HL-60 (cell line): ENCODE data around the gene KIR3DL3.
"Not testable (repeated sequence)": the region's sequence is repeated elsewhere in the genome, so short reads cannot be mapped to it uniquely, and the experiment has no call there.

ENCODE experiments used
- DNase-seq, 2 experiments: peaks; one replicate each; pipeline ENCODE4 v3.0.0-alpha.2; 2010 to 2020; ENCODE audit warnings: low read depth in 1 of 2, low spot score in 1 of 2
- H3K27ac ChIP-seq: fragments of 250-450 bp; sonication (Bioruptor Pico); replicated peaks from 2 replicates; pipeline ENCODE4 v1.5.1; 2020; ENCODE audit warnings: mild to moderate bottlenecking, moderate library complexity
- H3K27me3 ChIP-seq: fragments of 250-450 bp; sonication (Bioruptor Pico); 2 replicates; pipeline ENCODE4 v1.5.1; 2021; ENCODE audit warnings: mild to moderate bottlenecking, moderate library complexity; ENCODE audit not compliant: insufficient read depth, poor library complexity, severe bottlenecking
- H3K4me3 ChIP-seq: replicated peaks from 2 replicates; pipeline ENCODE4 v1.5.1; 2011; ENCODE audit warnings: mild to moderate bottlenecking, control low read depth, low read length; ENCODE audit not compliant: insufficient read depth
- GABPA ChIP-seq: IDR thresholded peaks from 2 replicates; pipeline ENCODE4 v1.6.1; 2012; ENCODE audit warnings: low read depth
- POLR2AphosphoS5 ChIP-seq: IDR thresholded peaks from 2 replicates; pipeline ENCODE4 v1.6.1; 2012; ENCODE audit warnings: low read depth
- SPI1 ChIP-seq: IDR thresholded peaks from 2 replicates; pipeline ENCODE4 v1.6.1; 2012; ENCODE audit warnings: low read depth, mild to moderate bottlenecking, borderline replicate concordance
- long read RNA-seq: library from polyadenylated mRNA; unstranded; transcript quantifications from one replicate; pipeline ENCODE4 v2.0.0, GENCODE V29; 2020
- TF ChIP-seq, protein P1 (sequence below): IDR thresholded peaks from one replicate; pipeline ENCODE4 v1.5.1; 2011; ENCODE audit warnings: low read length, control low read depth, inconsistent platforms; ENCODE audit not compliant: insufficient read depth
- TF ChIP-seq, protein P2 (sequence below): IDR thresholded peaks from 2 replicates; pipeline ENCODE4 v1.6.1; 2012; ENCODE audit warnings: low read depth; ENCODE audit not compliant: insufficient replicate concordance

KIR3DL3 gene
- long read RNA-seq: 0 reads

DNA sequence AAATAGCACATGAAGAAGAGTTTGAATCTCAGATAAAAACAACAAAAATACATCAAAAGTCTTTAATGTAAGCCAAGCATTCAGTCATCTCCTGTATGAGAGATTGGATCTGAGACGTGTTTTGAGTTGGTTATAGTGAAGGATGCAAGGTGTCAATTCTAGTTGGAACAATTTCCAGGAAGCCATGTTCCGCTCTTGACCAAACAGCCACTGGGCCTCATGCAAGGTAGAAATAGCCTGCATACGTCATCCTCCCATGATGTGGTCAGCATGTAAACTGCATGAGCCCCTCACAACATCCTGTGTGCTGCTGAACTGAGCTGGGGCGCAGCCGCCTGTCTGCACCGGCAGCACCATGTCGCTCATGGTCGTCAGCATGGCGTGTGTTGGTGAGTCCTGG, at the start of gene KIR3DL3:
TSS of gene KIR3DL3 (plus strand) at position 301 of the 400 bp plus-strand sequence. CDS start at position 356, 55 bp downstream.
- Histone ChIP-seq H3K27me3 (no peaks in the 10 kb centered on the region), H3K27ac (no peak within 1 kb of the TSS), H3K4me3 (no peak within 1 kb of the TSS)
- TF ChIP-seq SPI1: no peak
- TF ChIP-seq, protein P1, sequence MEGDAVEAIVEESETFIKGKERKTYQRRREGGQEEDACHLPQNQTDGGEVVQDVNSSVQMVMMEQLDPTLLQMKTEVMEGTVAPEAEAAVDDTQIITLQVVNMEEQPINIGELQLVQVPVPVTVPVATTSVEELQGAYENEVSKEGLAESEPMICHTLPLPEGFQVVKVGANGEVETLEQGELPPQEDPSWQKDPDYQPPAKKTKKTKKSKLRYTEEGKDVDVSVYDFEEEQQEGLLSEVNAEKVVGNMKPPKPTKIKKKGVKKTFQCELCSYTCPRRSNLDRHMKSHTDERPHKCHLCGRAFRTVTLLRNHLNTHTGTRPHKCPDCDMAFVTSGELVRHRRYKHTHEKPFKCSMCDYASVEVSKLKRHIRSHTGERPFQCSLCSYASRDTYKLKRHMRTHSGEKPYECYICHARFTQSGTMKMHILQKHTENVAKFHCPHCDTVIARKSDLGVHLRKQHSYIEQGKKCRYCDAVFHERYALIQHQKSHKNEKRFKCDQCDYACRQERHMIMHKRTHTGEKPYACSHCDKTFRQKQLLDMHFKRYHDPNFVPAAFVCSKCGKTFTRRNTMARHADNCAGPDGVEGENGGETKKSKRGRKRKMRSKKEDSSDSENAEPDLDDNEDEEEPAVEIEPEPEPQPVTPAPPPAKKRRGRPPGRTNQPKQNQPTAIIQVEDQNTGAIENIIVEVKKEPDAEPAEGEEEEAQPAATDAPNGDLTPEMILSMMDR: no peak
- no peak for TF ChIP-seq POLR2AphosphoS5
- TF ChIP-seq, protein P2, sequence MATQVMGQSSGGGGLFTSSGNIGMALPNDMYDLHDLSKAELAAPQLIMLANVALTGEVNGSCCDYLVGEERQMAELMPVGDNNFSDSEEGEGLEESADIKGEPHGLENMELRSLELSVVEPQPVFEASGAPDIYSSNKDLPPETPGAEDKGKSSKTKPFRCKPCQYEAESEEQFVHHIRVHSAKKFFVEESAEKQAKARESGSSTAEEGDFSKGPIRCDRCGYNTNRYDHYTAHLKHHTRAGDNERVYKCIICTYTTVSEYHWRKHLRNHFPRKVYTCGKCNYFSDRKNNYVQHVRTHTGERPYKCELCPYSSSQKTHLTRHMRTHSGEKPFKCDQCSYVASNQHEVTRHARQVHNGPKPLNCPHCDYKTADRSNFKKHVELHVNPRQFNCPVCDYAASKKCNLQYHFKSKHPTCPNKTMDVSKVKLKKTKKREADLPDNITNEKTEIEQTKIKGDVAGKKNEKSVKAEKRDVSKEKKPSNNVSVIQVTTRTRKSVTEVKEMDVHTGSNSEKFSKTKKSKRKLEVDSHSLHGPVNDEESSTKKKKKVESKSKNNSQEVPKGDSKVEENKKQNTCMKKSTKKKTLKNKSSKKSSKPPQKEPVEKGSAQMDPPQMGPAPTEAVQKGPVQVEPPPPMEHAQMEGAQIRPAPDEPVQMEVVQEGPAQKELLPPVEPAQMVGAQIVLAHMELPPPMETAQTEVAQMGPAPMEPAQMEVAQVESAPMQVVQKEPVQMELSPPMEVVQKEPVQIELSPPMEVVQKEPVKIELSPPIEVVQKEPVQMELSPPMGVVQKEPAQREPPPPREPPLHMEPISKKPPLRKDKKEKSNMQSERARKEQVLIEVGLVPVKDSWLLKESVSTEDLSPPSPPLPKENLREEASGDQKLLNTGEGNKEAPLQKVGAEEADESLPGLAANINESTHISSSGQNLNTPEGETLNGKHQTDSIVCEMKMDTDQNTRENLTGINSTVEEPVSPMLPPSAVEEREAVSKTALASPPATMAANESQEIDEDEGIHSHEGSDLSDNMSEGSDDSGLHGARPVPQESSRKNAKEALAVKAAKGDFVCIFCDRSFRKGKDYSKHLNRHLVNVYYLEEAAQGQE: no peak
- DNase-seq: no peak

DNA sequence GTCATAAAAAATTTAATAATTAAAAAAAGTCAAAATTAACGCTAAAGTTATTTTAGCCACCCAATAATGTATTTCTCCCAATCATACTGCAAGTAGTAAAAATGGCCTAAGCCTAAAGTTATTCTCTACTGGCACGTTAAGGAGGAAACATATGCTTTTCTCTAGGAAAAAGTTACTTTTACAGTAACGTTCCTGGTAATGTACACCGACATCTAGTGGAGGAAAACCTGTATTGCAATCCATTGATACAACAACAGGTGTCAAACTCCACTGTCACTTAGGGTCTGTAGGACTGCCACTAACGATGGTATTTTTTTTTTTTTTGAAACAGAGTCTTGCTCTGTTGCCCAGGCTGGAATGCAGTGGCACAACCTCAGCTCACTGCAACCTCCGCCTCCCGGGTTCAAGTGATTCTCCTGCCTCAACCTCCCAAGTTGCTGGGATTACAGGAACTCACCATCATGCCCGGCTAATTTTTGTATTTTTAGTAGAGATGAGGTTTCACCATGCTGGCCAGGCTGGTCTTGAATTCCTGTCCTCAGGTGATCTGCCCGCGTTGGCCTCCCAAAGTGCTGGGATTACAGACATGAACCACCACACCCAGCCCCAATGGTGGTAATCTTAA, 47.9 kb upstream of the KIR3DL3 start:
- TF ChIP-seq, protein P1: peak; percentile 64
- not testable (repeated sequence) for H3K27ac ChIP-seq, H3K4me3 ChIP-seq, H3K27me3 ChIP-seq
- peak; percentile 25 to 31 for DNase-seq

DNA sequence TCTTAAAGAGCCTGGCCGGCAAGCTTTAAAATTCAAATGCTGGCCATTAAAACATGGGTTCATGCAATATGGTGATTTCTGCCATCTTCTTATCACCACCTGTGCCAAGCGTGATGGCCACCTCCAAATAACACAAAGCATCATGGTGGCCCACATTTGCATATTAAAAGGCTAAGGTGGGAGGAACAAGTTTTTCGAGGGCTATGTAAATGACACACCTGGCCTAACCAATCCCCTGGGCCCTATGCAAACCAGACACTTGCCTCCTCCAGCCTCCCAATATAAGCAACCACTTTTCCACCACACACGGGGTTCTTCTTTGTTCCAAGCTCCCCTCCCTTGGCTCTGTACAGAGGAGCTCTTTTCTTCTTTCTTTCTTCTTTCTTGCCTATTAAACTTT, 47.0 kb upstream of the KIR3DL3 start:
- TF ChIP-seq, protein P1: no peak
- TF ChIP-seq SPI1 (no peak), GABPA (no peak), POLR2AphosphoS5 (no peak)
- TF ChIP-seq, protein P2: no peak
- H3K27me3 ChIP-seq: no peaks in the 10 kb centered on the region
- H3K4me3 ChIP-seq: no peak overlapping the region
- H3K27ac ChIP-seq: no peak overlapping the region
- no peak for DNase-seq

DNA sequence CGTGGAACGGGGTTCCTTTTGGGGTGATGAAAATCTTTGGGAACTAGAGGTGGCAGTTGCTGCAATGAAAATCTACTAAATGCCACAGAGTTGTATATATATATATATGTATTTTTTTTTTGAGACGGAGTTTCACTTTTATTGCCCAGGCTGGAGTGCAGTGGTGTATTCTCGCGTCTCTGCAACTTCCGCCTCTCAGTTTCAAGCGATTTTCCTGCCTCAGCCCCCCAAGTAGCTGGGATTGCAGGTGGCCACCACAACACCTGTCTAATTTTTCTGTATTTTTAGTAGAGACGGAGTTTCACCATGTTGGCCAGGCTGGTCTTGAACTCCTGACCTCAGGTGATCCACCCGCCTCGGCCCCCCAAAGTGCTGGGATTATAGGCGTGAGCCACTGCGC, 42.6 kb upstream of the KIR3DL3 start:
- DNase-seq, H3K27ac ChIP-seq, H3K4me3 ChIP-seq, H3K27me3 ChIP-seq: not testable (repeated sequence)
